ENCODE results near the gene GABRD.

GABRD gene

GRCh38 chr1:2009101-2010053 lies 9.8 kb upstream of the GABRD start:
- FAIRE-seq (no peak), DNase-seq (ENCODE audit: insufficient read length, low spot score) (no peak)
- TF ChIP-seq, protein P1, sequence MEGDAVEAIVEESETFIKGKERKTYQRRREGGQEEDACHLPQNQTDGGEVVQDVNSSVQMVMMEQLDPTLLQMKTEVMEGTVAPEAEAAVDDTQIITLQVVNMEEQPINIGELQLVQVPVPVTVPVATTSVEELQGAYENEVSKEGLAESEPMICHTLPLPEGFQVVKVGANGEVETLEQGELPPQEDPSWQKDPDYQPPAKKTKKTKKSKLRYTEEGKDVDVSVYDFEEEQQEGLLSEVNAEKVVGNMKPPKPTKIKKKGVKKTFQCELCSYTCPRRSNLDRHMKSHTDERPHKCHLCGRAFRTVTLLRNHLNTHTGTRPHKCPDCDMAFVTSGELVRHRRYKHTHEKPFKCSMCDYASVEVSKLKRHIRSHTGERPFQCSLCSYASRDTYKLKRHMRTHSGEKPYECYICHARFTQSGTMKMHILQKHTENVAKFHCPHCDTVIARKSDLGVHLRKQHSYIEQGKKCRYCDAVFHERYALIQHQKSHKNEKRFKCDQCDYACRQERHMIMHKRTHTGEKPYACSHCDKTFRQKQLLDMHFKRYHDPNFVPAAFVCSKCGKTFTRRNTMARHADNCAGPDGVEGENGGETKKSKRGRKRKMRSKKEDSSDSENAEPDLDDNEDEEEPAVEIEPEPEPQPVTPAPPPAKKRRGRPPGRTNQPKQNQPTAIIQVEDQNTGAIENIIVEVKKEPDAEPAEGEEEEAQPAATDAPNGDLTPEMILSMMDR (IDR thresholded peaks at IDR 0.05; ENCODE audit: insufficient read depth, missing control alignments) = no peak

- DNase-seq (ENCODE audit: insufficient read length, low spot score) (no peak), FAIRE-seq (no peak)
- TF ChIP-seq, protein P1 (IDR thresholded peaks at IDR 0.05; ENCODE audit: insufficient read depth, missing control alignments) = no peak
Observed at GRCh38 chr1:2014181-2014580, 5.0 kb upstream of the GABRD start.

DNA sequence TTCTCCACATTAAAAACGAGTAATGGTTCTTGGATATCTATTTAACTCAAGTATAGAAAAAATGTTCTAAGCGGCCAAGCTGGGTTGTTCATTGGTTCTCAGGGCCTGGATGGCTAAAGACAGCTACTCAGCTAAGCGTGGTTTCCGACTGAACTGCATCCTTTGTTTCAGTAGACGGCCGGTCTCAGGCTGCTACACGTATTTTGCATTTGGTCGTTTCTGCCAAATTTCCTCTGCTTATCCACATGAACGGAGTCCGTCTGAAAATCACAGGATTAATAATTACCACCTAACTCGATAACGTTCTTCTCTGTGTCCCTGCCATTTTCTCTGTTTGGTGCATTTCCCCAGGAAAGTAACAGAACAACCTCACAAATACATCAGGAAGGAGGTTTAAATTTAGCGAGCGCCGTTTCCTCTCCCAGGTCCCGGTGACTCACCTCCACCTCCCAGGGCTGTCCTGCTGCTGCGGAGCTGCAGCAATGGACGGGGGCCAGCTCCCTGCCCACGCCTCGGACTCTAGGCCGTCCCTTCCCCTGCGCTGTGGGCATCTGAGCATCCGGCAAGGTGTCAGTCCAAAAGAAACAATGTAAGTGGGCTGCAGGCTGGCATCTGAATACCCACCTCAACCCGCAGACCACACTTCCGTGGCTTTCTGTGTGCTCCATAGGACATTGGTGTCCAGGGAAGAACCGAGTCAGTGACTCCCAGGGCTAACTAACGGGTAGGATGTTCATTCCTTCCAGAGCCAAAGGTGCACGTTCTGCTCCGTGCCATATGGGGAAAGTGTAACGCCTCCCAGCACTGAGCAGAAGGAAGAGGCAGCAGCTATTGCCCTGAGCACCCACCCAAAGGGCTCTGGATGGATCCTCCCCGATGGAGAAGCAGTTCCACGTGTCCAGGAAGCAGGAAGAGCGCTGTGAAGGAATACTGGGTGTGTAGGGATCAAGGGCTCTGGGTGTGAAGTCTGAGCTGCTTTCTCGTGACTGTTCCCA lies 4.1 kb upstream of the GABRD start:
- no peak for FAIRE-seq
- DNase-seq (ENCODE audit: insufficient read length, low spot score) = no peak
- TF ChIP-seq, protein P1 (IDR thresholded peaks at IDR 0.05; ENCODE audit: insufficient read depth, missing control alignments) = no peak

GRCh38 chr1:2016123-2016522 lies 3.0 kb upstream of the GABRD start:
- no peak for FAIRE-seq
- TF ChIP-seq, protein P1 (IDR thresholded peaks at IDR 0.05; ENCODE audit: insufficient read depth, missing control alignments) = no peak
- no peak for DNase-seq (ENCODE audit: insufficient read length, low spot score)

DNA sequence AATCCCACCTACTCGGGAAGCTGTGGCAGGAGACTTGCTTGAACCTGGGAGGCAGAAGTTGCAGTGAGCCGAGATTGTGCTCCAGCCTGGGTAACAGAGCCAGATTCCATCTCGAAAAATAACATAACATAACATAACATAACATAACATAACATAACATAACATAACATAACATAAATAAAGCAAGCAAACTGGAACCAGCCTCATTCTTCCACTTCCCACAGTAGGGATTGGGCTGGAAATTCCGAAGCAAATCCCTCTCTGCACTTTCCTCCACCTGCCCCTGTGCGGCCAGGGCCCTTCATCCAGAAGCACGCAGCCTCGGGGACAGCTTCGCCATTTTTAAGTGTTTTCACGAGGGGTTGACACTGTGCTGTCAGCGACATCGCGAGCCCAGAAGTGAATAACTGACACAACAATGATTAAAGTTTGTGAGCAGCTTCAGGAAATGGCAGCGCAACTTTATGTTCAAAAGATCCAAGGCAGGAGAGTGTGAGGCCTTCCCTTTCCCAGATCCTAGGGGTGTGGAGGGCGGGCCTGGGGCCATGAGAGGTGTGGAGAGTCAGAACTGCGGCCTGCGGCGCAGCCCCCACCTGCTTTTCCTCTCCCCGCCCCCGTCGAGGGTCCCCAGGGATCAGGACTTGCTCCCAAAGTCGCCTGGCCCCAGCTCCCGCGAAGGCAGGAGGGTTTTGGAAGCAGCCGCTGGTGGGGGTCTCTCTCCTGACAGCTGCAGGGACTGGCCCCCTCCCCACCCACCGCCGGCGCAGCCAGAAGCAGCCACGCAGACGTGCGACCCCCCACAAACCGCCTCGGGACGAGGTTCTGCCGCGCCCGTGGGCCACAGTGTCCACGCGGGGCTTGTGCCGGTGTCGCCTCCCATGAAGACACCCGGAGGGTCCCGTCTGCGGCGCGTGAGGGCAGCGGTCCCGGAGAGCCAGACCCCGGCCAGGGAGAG lies 651 bp upstream of the GABRD start:
- FAIRE-seq = no peak
- TF ChIP-seq, protein P1 (IDR thresholded peaks at IDR 0.05; ENCODE audit: insufficient read depth, missing control alignments) = no peak
- no peak for DNase-seq (ENCODE audit: insufficient read length, low spot score)

- no peak for DNase-seq (ENCODE audit: insufficient read length, low spot score)
- no peak for FAIRE-seq
- TF ChIP-seq, protein P1 (IDR thresholded peaks at IDR 0.05; ENCODE audit: insufficient read depth, missing control alignments) = no peak
Observed at GRCh38 chr1:2019571-2020309, 595 bp downstream of the GABRD start.

Measured in D721Med (cell line).